HCT116 (cell line): ENCODE data around the gene DHX30. TPM values are rescaled to one million over a fixed set of nuclear protein-coding genes. Genes with fewer than 3 reads are reported as not detected.

Source experiments
- ATAC-seq: fragments of 200-7000 bp; cut with Tn5 transposase; 2 replicates; pipeline ENCODE4 v1.9.1; 2020; ENCODE audit warnings: mild to moderate bottlenecking, moderate library complexity
- BruUV-seq: library from RNA; stranded (reverse); fragments of 400-500 nt; replicated peaks from 2 replicates; lab custom pipeline; 2021; lab: Mats Ljungman, UMichigan
- CTCF ChIA-PET: fragments of 300-600 bp; sonication (Branson Sonifier 250); formaldehyde crosslinking; loops from one replicate; lab custom pipeline; 2021; ENCODE audit warnings: antibody characterized with exemption; lab: Charles Lee
- POLR2A ChIA-PET: fragments of 300-600, 350-600 bp; sonication (Branson Sonifier 250); formaldehyde crosslinking; loops from one replicate; lab custom pipeline; 2021; ENCODE audit warnings: antibody characterized with exemption; lab: Charles Lee
- RAD21 ChIA-PET, 2 experiments: fragments of 300-600 bp; sonication (Branson Sonifier 250); formaldehyde crosslinking; loops; one replicate each; lab custom pipeline; 2023; ENCODE audit warnings: low total read pairs in 2 of 2; ENCODE audit not compliant: uncharacterized antibody in 2 of 2, unreplicated experiment in 2 of 2, low non-redundant PET in 1 of 2; lab: Charles Lee
- DNase-seq: peaks from one replicate; pipeline ENCODE4 v3.0.0-alpha.2; 2010; ENCODE audit warnings: low read depth, low spot score
- H2AFZ ChIP-seq: fragments of 200-600 bp; shearing (Covaris generic), sonication (generic); 2 replicates; pipeline ENCODE4 v1.6.1; 2017; ENCODE audit warnings: low read depth, mixed run types, mixed read lengths, antibody characterized with exemption, low read length; ENCODE audit not compliant: poor library complexity, severe bottlenecking
- H3K27ac ChIP-seq: 2 replicates; pipeline ENCODE4 v1.5.1; 2012; ENCODE audit warnings: low read depth, low read length
- H3K27me3 ChIP-seq: fragments of 200-600 bp; sonication (generic); 2 replicates; pipeline ENCODE4 v1.6.1; 2016; ENCODE audit warnings: mixed run types, low read length, mixed read lengths; ENCODE audit not compliant: insufficient read depth
- H3K36me3 ChIP-seq, 2 experiments: fragments of 200-500 bp in 1 of 2; fragments of 200-600 bp in 1 of 2; sonication (Bioruptor generic) in 1 of 2; sonication (generic) in 1 of 2; 2 replicates each; pipeline versions ENCODE4 v1.5.1 to v1.6.1; 2014 to 2016; ENCODE audit warnings: low read length in 2 of 2, inconsistent platforms in 1 of 2, mixed read lengths in 1 of 2, mixed run types in 1 of 2; ENCODE audit not compliant: insufficient read depth in 2 of 2, control insufficient read depth in 1 of 2
- H3K4me1 ChIP-seq, 2 experiments: fragments of 200-600 bp in 1 of 2; sonication (generic) in 1 of 2; 2 replicates each; pipeline versions ENCODE4 v1.5.1 to v1.6.1; 2012 to 2017; ENCODE audit warnings: low read length in 2 of 2, inconsistent platforms in 1 of 2, mild to moderate bottlenecking in 1 of 2, mixed read lengths in 1 of 2, mixed run types in 1 of 2, moderate library complexity in 1 of 2; ENCODE audit not compliant: insufficient read depth in 2 of 2, control insufficient read depth in 1 of 2
- H3K4me2 ChIP-seq: fragments of 200-600 bp; sonication (generic); 2 replicates; pipeline ENCODE4 v1.6.1; 2017; ENCODE audit warnings: mixed run types, low read length, mixed read lengths
- H3K4me3 ChIP-seq, 2 experiments: fragments of 200-600 bp in 1 of 2; sonication (generic) in 1 of 2; replicated peaks in 1 of 2; 2 replicates each; pipeline ENCODE4 v1.5.1; 2011 to 2016; ENCODE audit warnings: low read length in 2 of 2, control low read depth in 1 of 2, low read depth in 1 of 2, mild to moderate bottlenecking in 1 of 2, mixed read lengths in 1 of 2, mixed run types in 1 of 2
- H3K79me2 ChIP-seq: fragments of 200-600 bp; sonication (generic); 2 replicates; pipeline ENCODE4 v1.6.1; 2017; ENCODE audit warnings: mild to moderate bottlenecking, mixed run types, low read length, moderate library complexity, mixed read lengths; ENCODE audit not compliant: insufficient read depth
- H3K9ac ChIP-seq: fragments of 200-600 bp; sonication (generic); 2 replicates; pipeline ENCODE4 v1.6.1; 2016; ENCODE audit warnings: low read length, mixed read lengths
- H3K9me2 ChIP-seq: fragments of 200-600 bp; sonication (generic), shearing (Covaris generic); 2 replicates; pipeline ENCODE4 v1.6.1; 2017; ENCODE audit warnings: mixed run types, mild to moderate bottlenecking, moderate library complexity; ENCODE audit not compliant: insufficient read depth
- H3K9me3 ChIP-seq, 2 experiments: fragments of 200-500 bp in 1 of 2; fragments of 200-600 bp in 1 of 2; sonication (Bioruptor generic) in 1 of 2; sonication (generic) in 1 of 2; 2 replicates each; pipeline ENCODE4 v1.6.1; 2014 to 2017; ENCODE audit warnings: low read length in 2 of 2, mixed read lengths in 2 of 2, inconsistent platforms in 1 of 2, low read depth in 1 of 2, mild to moderate bottlenecking in 1 of 2, mixed run types in 1 of 2, moderate library complexity in 1 of 2; ENCODE audit not compliant: control insufficient read depth in 1 of 2, insufficient read depth in 1 of 2
- H4K20me1 ChIP-seq: fragments of 200-600 bp; sonication (generic), shearing (Covaris generic); 2 replicates; pipeline ENCODE4 v1.6.1; 2017; ENCODE audit warnings: mixed run types, mild to moderate bottlenecking, moderate library complexity; ENCODE audit not compliant: insufficient read depth
- ATF3 ChIP-seq: IDR thresholded peaks from 2 replicates; pipeline ENCODE4 v1.6.1; 2012
- CBX3 ChIP-seq: IDR thresholded peaks from 2 replicates; pipeline ENCODE4 v1.6.1; 2012; ENCODE audit warnings: low read depth
- EGR1 ChIP-seq: IDR thresholded peaks from 2 replicates; pipeline ENCODE4 v1.6.1; 2012; ENCODE audit warnings: low read depth
- ELF1 ChIP-seq: IDR thresholded peaks from 2 replicates; pipeline ENCODE4 v1.6.1; 2012; ENCODE audit warnings: low read depth, borderline replicate concordance
- EZH2phosphoT487 ChIP-seq: fragments of 200-600 bp; IDR thresholded peaks from 2 replicates; pipeline ENCODE4 v1.6.1; 2018; ENCODE audit warnings: antibody characterized with exemption, borderline replicate concordance
- FOSL1 ChIP-seq: IDR thresholded peaks from 2 replicates; pipeline ENCODE4 v1.6.1; 2012; ENCODE audit warnings: low read depth
- JUND ChIP-seq: IDR thresholded peaks from 2 replicates; pipeline ENCODE4 v1.6.1; 2012
- POLR2AphosphoS5 ChIP-seq: IDR thresholded peaks from 2 replicates; pipeline ENCODE4 v1.6.1; 2011; ENCODE audit warnings: mild to moderate bottlenecking, low read depth, low read length, moderate library complexity
- SIN3A ChIP-seq: IDR thresholded peaks from 2 replicates; pipeline ENCODE4 v1.6.1; 2012; ENCODE audit warnings: low read depth
- SRF ChIP-seq: IDR thresholded peaks from 2 replicates; pipeline ENCODE4 v1.6.1; 2012; ENCODE audit warnings: low read depth
- YY1 ChIP-seq: IDR thresholded peaks from 2 replicates; pipeline ENCODE4 v1.6.1; 2011; ENCODE audit warnings: low read length, low read depth, moderate library complexity, mild to moderate bottlenecking; ENCODE audit not compliant: insufficient replicate concordance; ENCODE audit errors: extremely low read depth
- ZBTB33 ChIP-seq: IDR thresholded peaks from 2 replicates; pipeline ENCODE4 v1.6.1; 2011; ENCODE audit warnings: mild to moderate bottlenecking, low read length, moderate library complexity; ENCODE audit not compliant: insufficient replicate concordance; ENCODE audit errors: extremely low read depth
- ZNF274 ChIP-seq: fragments of 200-500 bp; sonication (Bioruptor generic); IDR thresholded peaks from 2 replicates; pipeline ENCODE4 v1.6.1; 2014; ENCODE audit warnings: mild to moderate bottlenecking, low read depth, low read length, inconsistent platforms
- intact Hi-C: fragments of 100-400 bp; cut with micrococcal nuclease; formaldehyde crosslinking; loops from 2 replicates; pipeline ENCODE4 v1.10.0; 2022
- total RNA-seq: library from RNA; stranded (reverse); gene quantifications from one replicate; pipeline ENCODE4 v1.2.1, GENCODE V29; 2021; ENCODE audit not compliant: unreplicated experiment

The DHX30 gene
- total RNA-seq, 1 experiment from 2014 or later = 114 TPM

- no peak overlapping the region for H2AFZ ChIP-seq
Observed at GRCh38 chr3:47877719-47878118, 74.8 kb downstream of the DHX30 start.

More at GRCh38 chr3:47877719-47878118, 74.8 kb downstream of the DHX30 start:
- Histone ChIP-seq H3K4me2 (no peak overlapping the region), H3K9me2 (no peaks in the 10 kb centered on the region), H3K9me3 (no peaks in the 10 kb centered on the region), H3K9ac (no peak overlapping the region), H3K27ac (no peak overlapping the region), H4K20me1 (no peaks in the 10 kb centered on the region), H3K4me1 (no peaks in the 10 kb centered on the region), H3K36me3 (peaks cover 4 to 8% of the 10 kb centered on the region in 2 experiments; a peak in 3 of 4 replicates), H3K79me2 (no peaks in the 10 kb centered on the region), H3K4me3 (no peak overlapping the region), H3K27me3 (no peaks in the 10 kb centered on the region)
- POLR2A ChIA-PET = no interaction called here
- TF ChIP-seq ZNF274 (no peak), ATF3 (no peak), SRF (no peak), CBX3 (no peak), JUND (no peak), YY1 (no peak), SIN3A (no peak), ZBTB33 (no peak), POLR2AphosphoS5 (no peak), ELF1 (no peak), FOSL1 (no peak), EGR1 (no peak), EZH2phosphoT487 (no peak)
- ATAC-seq (no peak), DNase-seq (no peak)
- no TSS peak for BruUV-seq
- CTCF ChIA-PET = no interaction called here
- intact Hi-C loops = no loop called here
- RAD21 ChIA-PET = no interaction called here
